ENCODE measurements around the gene IMMP2L.

The IMMP2L gene

DNA sequence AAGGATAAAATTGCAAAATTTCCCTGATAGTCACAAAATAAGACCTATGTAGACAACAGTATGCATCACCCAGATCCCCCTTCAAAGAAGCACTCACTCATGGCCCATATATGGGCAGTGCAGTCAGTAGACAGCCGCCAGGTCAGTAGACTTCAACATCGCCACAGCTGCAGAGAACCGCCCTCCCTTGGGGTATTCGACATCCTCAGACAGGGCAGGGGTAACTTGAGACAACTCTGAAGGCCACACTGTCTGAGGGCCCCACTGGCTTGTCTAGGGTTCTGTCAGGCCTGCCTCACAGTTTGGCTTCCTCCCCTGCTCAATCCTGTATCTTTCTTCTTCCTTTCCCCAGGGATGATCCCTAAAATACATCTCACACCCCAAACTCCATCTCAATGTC, 172.3 kb downstream of the IMMP2L start:
- no peak for TF ChIP-seq CTCF (IDR thresholded peaks at IDR 0.05; ENCODE audit: borderline replicate concordance, insufficient read depth, low read depth, low read length)
- no peak overlapping the region for H3K4me3 ChIP-seq (ENCODE audit: low read depth, low read length)

GRCh38 chr7:111388912-111389311, 173.4 kb downstream of the IMMP2L start:
- TF ChIP-seq CTCF (IDR thresholded peaks at IDR 0.05; ENCODE audit: borderline replicate concordance, insufficient read depth, low read depth, low read length) = no peak
- H3K4me3 ChIP-seq (ENCODE audit: low read depth, low read length) = no peak overlapping the region

- no peak for TF ChIP-seq CTCF (IDR thresholded peaks at IDR 0.05; ENCODE audit: borderline replicate concordance, insufficient read depth, low read depth, low read length)
- H3K4me3 ChIP-seq (ENCODE audit: low read depth, low read length) = no peak overlapping the region
Observed at GRCh38 chr7:111388016-111388415, 174.3 kb downstream of the IMMP2L start.

DNA sequence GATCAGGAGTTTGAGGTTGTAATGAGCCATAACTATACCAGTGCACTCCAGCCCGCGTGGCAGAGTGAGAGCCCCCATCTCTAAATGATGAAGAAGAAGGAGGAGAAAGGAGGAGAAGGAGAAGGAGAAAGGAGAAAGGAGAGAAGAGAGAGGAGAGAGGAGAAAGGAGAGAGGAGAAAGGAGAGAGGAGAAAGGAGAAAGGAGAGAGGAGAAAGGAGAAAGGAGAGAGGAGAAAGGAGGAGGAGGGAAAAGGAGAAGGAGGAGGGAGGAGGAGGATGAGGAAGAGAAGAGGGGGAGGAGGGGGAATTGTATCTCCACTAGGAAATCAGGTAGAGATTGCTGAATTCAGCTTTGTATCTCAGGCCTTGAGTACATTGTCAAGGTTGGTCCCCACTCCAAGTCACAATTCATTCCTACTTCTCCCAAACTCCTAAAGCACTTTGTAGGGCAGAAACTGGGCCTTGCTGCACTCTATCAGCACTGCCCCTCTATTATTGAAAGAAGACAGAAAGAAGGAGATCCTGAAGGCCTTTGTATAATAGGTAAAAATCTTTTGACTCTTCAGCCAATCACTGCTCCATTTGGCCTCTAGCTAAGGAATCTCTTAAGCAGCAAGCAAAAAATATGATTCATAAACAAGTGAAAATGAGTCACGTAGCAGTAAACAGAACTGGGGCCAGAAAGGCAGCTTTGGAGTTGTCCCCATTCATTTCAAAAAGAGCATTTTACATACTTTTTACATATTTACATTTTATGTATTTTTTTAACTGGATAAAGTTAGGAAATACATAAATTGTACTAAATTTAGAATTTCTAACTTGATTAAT, 178.0 kb downstream of the IMMP2L start:
- no peak for TF ChIP-seq CTCF (IDR thresholded peaks at IDR 0.05; ENCODE audit: borderline replicate concordance, insufficient read depth, low read depth, low read length)
- no peak overlapping the region for H3K4me3 ChIP-seq (ENCODE audit: low read depth, low read length)

- TF ChIP-seq CTCF (IDR thresholded peaks at IDR 0.05; ENCODE audit: borderline replicate concordance, insufficient read depth, low read depth, low read length) = no peak
- no peak overlapping the region for H3K4me3 ChIP-seq (ENCODE audit: low read depth, low read length)
Observed at GRCh38 chr7:111383133-111383532, 179.2 kb downstream of the IMMP2L start.

GRCh38 chr7:111381590-111381989, 180.7 kb downstream of the IMMP2L start:
- no peak overlapping the region for H3K4me3 ChIP-seq (ENCODE audit: low read depth, low read length)
- no peak for TF ChIP-seq CTCF (IDR thresholded peaks at IDR 0.05; ENCODE audit: borderline replicate concordance, insufficient read depth, low read depth, low read length)

GRCh38 chr7:111380945-111381344, 181.3 kb downstream of the IMMP2L start:
- TF ChIP-seq CTCF (IDR thresholded peaks at IDR 0.05; ENCODE audit: borderline replicate concordance, insufficient read depth, low read depth, low read length) = no peak
- no peak overlapping the region for H3K4me3 ChIP-seq (ENCODE audit: low read depth, low read length)

All from GM12875 (cell line).